CD8-positive, alpha-beta memory T cell (primary cell): ENCODE measurements around the gene NF1. TPM values are rescaled to one million over a fixed set of nuclear protein-coding genes. Genes with fewer than 3 reads are reported as not detected.
A peak's percentile ranks its signal among the peaks of the same experiment; 100 is the strongest.
"Not testable (repeated sequence)": the region's sequence is repeated elsewhere in the genome, so short reads cannot be mapped to it uniquely, and the experiment has no call there.

Source experiments
- CTCF ChIA-PET: fragments of 350-600 bp; sonication (Branson Sonifier 250); formaldehyde crosslinking; loops from one replicate; lab custom pipeline; 2021; ENCODE audit warnings: antibody characterized with exemption; lab: Charles Lee
- POLR2A ChIA-PET: fragments of 350-600 bp; sonication (Branson Sonifier 250); formaldehyde crosslinking; loops from one replicate; lab custom pipeline; 2021; ENCODE audit warnings: antibody characterized with exemption; lab: Charles Lee
- DNase-seq, 5 donors: peaks; one replicate each; pipeline versions ENCODE4 v3.0.0 to v3.0.0-alpha.2; 2020 to 2022; ENCODE audit warnings: mixed read lengths in 1 of 5
- H3K27ac ChIP-seq: one replicate; pipeline ENCODE4 v1.7.0; 2013; ENCODE audit warnings: low read depth, mild to moderate bottlenecking, low read length, moderate library complexity
- H3K27me3 ChIP-seq: 2 replicates; pipeline ENCODE4 v1.7.0; 2013; ENCODE audit warnings: low read length, mild to moderate bottlenecking; ENCODE audit not compliant: insufficient read depth, poor library complexity, severe bottlenecking
- H3K36me3 ChIP-seq: 2 replicates; pipeline ENCODE4 v1.7.0; 2013; ENCODE audit warnings: mild to moderate bottlenecking, low read length, moderate library complexity; ENCODE audit not compliant: insufficient read depth
- H3K4me1 ChIP-seq: 2 replicates; pipeline ENCODE4 v1.7.0; 2013; ENCODE audit warnings: mild to moderate bottlenecking, low read length, moderate library complexity; ENCODE audit not compliant: insufficient read depth
- H3K4me3 ChIP-seq: 2 replicates; pipeline ENCODE4 v1.7.0; 2013; ENCODE audit warnings: mild to moderate bottlenecking, low read length
- H3K9me3 ChIP-seq: 2 replicates; pipeline ENCODE4 v1.7.0; 2013; ENCODE audit warnings: mild to moderate bottlenecking, low read length
- H3K27ac Mint-ChIP-seq, 8 donors: one replicate each; pipeline ENCODE4 v1.8.0; 2020 to 2021; ENCODE audit warnings: mixed read lengths in 8 of 8, mild to moderate bottlenecking in 6 of 8, inconsistent platforms in 3 of 8, moderate library complexity in 3 of 8
- H3K27me3 Mint-ChIP-seq, 2 donors: one replicate each; pipeline ENCODE4 v1.8.0; 2020 to 2021; ENCODE audit warnings: mixed read lengths in 2 of 2, mild to moderate bottlenecking in 1 of 2, moderate library complexity in 1 of 2
- H3K36me3 Mint-ChIP-seq, 3 donors: one replicate each; pipeline ENCODE4 v1.8.0; 2020 to 2021; ENCODE audit warnings: mixed read lengths in 3 of 3, inconsistent platforms in 1 of 3, mild to moderate bottlenecking in 1 of 3
- H3K4me1 Mint-ChIP-seq, 3 donors: one replicate each; pipeline ENCODE4 v1.8.0; 2020 to 2021; ENCODE audit warnings: mixed read lengths in 3 of 3, inconsistent platforms in 1 of 3, mild to moderate bottlenecking in 1 of 3
- H3K4me3 Mint-ChIP-seq, 7 donors: one replicate each; pipeline ENCODE4 v1.8.0; 2020 to 2021; ENCODE audit warnings: mixed read lengths in 7 of 7, mild to moderate bottlenecking in 6 of 7, moderate library complexity in 4 of 7, inconsistent platforms in 2 of 7
- H3K9me3 Mint-ChIP-seq, 5 donors: one replicate each; pipeline ENCODE4 v1.8.0; 2020 to 2022; ENCODE audit warnings: mixed read lengths in 5 of 5, mild to moderate bottlenecking in 3 of 5, moderate library complexity in 2 of 5, inconsistent platforms in 1 of 5
- polyA plus RNA-seq: library from polyadenylated mRNA; unstranded; fragments of 300-500 nt; fragmentation: Illumina TruSeq; gene quantifications from one replicate; pipeline ENCODE4 v1.2.3, GENCODE V29; 2021
- total RNA-seq, 2 experiments: library from RNA; stranded (reverse); gene quantifications; one replicate each; pipeline ENCODE4 v1.2.3, GENCODE V29; 2021

The NF1 gene
- total and polyA plus RNA-seq, 3 experiments from 2014 or later = 5.8 to 22.8 (median 22.8) TPM

GRCh38 chr17:31339906-31340661, 245.3 kb downstream of the NF1 start:
- Histone ChIP-seq H3K27ac (no peak overlapping the region), H3K9me3 (no peaks in the 10 kb centered on the region), H3K4me3 (no peak overlapping the region), H3K4me1 (no peaks in the 10 kb centered on the region), H3K36me3 (no peaks in the 10 kb centered on the region), H3K27me3 (no peaks in the 10 kb centered on the region)
- DNase-seq = no peak
- CTCF ChIA-PET = no interaction called here
- no peaks in the 10 kb centered on the region for H3K9me3 Mint-ChIP-seq
- H3K4me3 Mint-ChIP-seq = no peak overlapping the region
- H3K36me3 Mint-ChIP-seq = peaks cover 10 to 59% (median 22%) of the 10 kb centered on the region in 3 donors
- H3K27ac Mint-ChIP-seq = no peak overlapping the region
- H3K4me1 Mint-ChIP-seq = no peaks in the 10 kb centered on the region
- POLR2A ChIA-PET = interaction anchor here (0.6 to 0.7 kb wide), 3 partner anchors 15 to 260 kb away, joined by 3 to 6 read pairs (median 4); no protein-coding TSS in a partner anchor
- H3K27me3 Mint-ChIP-seq = no peaks in the 10 kb centered on the region

- H3K4me1 ChIP-seq, CTCF ChIA-PET, H3K27ac Mint-ChIP-seq, H3K4me3 Mint-ChIP-seq, H3K9me3 ChIP-seq, DNase-seq, H3K9me3 Mint-ChIP-seq, H3K4me3 ChIP-seq, H3K27me3 Mint-ChIP-seq, H3K27me3 ChIP-seq, H3K27ac ChIP-seq, H3K4me1 Mint-ChIP-seq, POLR2A ChIA-PET, H3K36me3 ChIP-seq: not testable (repeated sequence)
- peaks cover 7 to 54% (median 21%) of the 10 kb centered on the region in 3 donors for H3K36me3 Mint-ChIP-seq
Measured at GRCh38 chr17:31345191-31345747, 250.5 kb downstream of the NF1 start.

GRCh38 chr17:31349454-31349853, 254.7 kb downstream of the NF1 start:
- no peak for DNase-seq
- H3K27ac Mint-ChIP-seq = peak overlapping the region in 2 of 8 donors; percentile 4 to 7
- POLR2A ChIA-PET = no interaction called here

GRCh38 chr17:31355935-31356334, 261.2 kb downstream of the NF1 start:
- no peak for DNase-seq
- H3K4me3 Mint-ChIP-seq = no peak overlapping the region
- Histone ChIP-seq H3K27ac (no peak overlapping the region), H3K27me3 (no peaks in the 10 kb centered on the region), H3K4me3 (no peak overlapping the region), H3K9me3 (no peaks in the 10 kb centered on the region), H3K4me1 (no peaks in the 10 kb centered on the region), H3K36me3 (peaks cover 12% of the 10 kb centered on the region)
- no peaks in the 10 kb centered on the region for H3K27me3 Mint-ChIP-seq
- H3K27ac Mint-ChIP-seq = peak overlapping the region in 1 of 8 donors; percentile 42
- no peaks in the 10 kb centered on the region for H3K4me1 Mint-ChIP-seq
- ChIA-PET POLR2A (no interaction called here), CTCF (no interaction called here)
- H3K9me3 Mint-ChIP-seq = no peaks in the 10 kb centered on the region
- peaks cover 9 to 83% (median 41%) of the 10 kb centered on the region in 3 donors for H3K36me3 Mint-ChIP-seq

More at GRCh38 chr17:31349454-31349853, 254.7 kb downstream of the NF1 start:
- CTCF ChIA-PET = interaction anchor here (0.6 kb wide), 1 partner anchor 170 kb away, joined by 3 read pairs; no protein-coding TSS in a partner anchor
- Histone ChIP-seq H3K9me3 (no peaks in the 10 kb centered on the region), H3K27me3 (no peaks in the 10 kb centered on the region), H3K4me1 (no peaks in the 10 kb centered on the region), H3K4me3 (no peak overlapping the region), H3K36me3 (peaks cover 4% of the 10 kb centered on the region), H3K27ac (no peak overlapping the region)
- Mint-ChIP-seq H3K36me3 (peaks cover 0 to 53% (median 18%) of the 10 kb centered on the region in 3 donors), H3K27me3 (no peaks in the 10 kb centered on the region), H3K9me3 (no peaks in the 10 kb centered on the region), H3K4me3 (no peak overlapping the region), H3K4me1 (no peaks in the 10 kb centered on the region)

- ChIA-PET CTCF (no interaction called here), POLR2A (no interaction called here)
- Histone ChIP-seq H3K4me1 (no peaks in the 10 kb centered on the region), H3K9me3 (no peaks in the 10 kb centered on the region), H3K4me3 (no peak overlapping the region), H3K27me3 (no peaks in the 10 kb centered on the region), H3K36me3 (peaks cover 15% of the 10 kb centered on the region), H3K27ac (no peak overlapping the region)
- Mint-ChIP-seq H3K27ac (no peak overlapping the region), H3K36me3 (peaks cover 11 to 85% (median 45%) of the 10 kb centered on the region in 3 donors), H3K4me1 (no peaks in the 10 kb centered on the region), H3K27me3 (no peaks in the 10 kb centered on the region), H3K4me3 (no peak overlapping the region), H3K9me3 (no peaks in the 10 kb centered on the region)
- DNase-seq = no peak
Measured at GRCh38 chr17:31357091-31357490, 262.3 kb downstream of the NF1 start.

- no peaks in the 10 kb centered on the region for H3K9me3 Mint-ChIP-seq
- DNase-seq = no peak
- Histone ChIP-seq H3K27ac (no peak overlapping the region), H3K27me3 (no peaks in the 10 kb centered on the region), H3K9me3 (no peaks in the 10 kb centered on the region), H3K36me3 (peaks cover 15% of the 10 kb centered on the region), H3K4me3 (no peak overlapping the region), H3K4me1 (no peaks in the 10 kb centered on the region)
- no peaks in the 10 kb centered on the region for H3K27me3 Mint-ChIP-seq
- CTCF ChIA-PET = no interaction called here
- no peaks in the 10 kb centered on the region for H3K4me1 Mint-ChIP-seq
- POLR2A ChIA-PET = no interaction called here
- no peak overlapping the region for H3K4me3 Mint-ChIP-seq
- H3K36me3 Mint-ChIP-seq = peaks cover 11 to 86% (median 48%) of the 10 kb centered on the region in 3 donors
- peak overlapping the region in 2 of 8 donors; percentile 6 to 20 for H3K27ac Mint-ChIP-seq
Measured at GRCh38 chr17:31357839-31358394, 263.1 kb downstream of the NF1 start.

- Mint-ChIP-seq H3K4me1 (no peaks in the 10 kb centered on the region), H3K36me3 (peaks cover 7 to 65% (median 25%) of the 10 kb centered on the region in 3 donors), H3K27me3 (no peaks in the 10 kb centered on the region), H3K27ac (no peak overlapping the region), H3K9me3 (no peaks in the 10 kb centered on the region), H3K4me3 (no peak overlapping the region)
- H3K4me3 ChIP-seq = no peak overlapping the region
- peaks cover 9% of the 10 kb centered on the region for H3K36me3 ChIP-seq
- no peaks in the 10 kb centered on the region for H3K9me3 ChIP-seq
- no peak for DNase-seq
- POLR2A ChIA-PET = no interaction called here
- H3K27ac ChIP-seq = no peak overlapping the region
- CTCF ChIA-PET = no interaction called here
- no peaks in the 10 kb centered on the region for H3K27me3 ChIP-seq
- no peaks in the 10 kb centered on the region for H3K4me1 ChIP-seq
Measured at GRCh38 chr17:31364012-31364411, 269.2 kb downstream of the NF1 start.

- Histone ChIP-seq H3K9me3 (no peaks in the 10 kb centered on the region), H3K36me3 (peaks cover 2% of the 10 kb centered on the region), H3K27ac (no peak overlapping the region), H3K4me1 (no peaks in the 10 kb centered on the region), H3K27me3 (no peaks in the 10 kb centered on the region), H3K4me3 (no peak overlapping the region)
- Mint-ChIP-seq H3K4me1 (peaks cover under 1 to 7% (median 4%) of the 10 kb centered on the region in 3 donors), H3K9me3 (no peaks in the 10 kb centered on the region), H3K36me3 (peaks cover 3 to 51% (median 11%) of the 10 kb centered on the region in 3 donors), H3K4me3 (no peak overlapping the region), H3K27me3 (no peaks in the 10 kb centered on the region), H3K27ac (no peak overlapping the region)
- ChIA-PET POLR2A (no interaction called here), CTCF (no interaction called here)
- no peak for DNase-seq
Measured at GRCh38 chr17:31366088-31366487, 271.3 kb downstream of the NF1 start.
